Liver (tissue), 9 donors: Measurements from ENCODE around the gene RAP1B. TPM values are rescaled to one million over a fixed set of nuclear protein-coding genes. Genes with fewer than 3 reads are reported as not detected.

Experiments
- DNase-seq: peaks from one replicate; pipeline ENCODE4 v3.0.0-alpha.2; 2017; ENCODE audit warnings: low spot score
- H3K27ac ChIP-seq, 2 donors: one replicate each; pipeline ENCODE4 v1.7.0; 2013; ENCODE audit warnings: inconsistent platforms in 2 of 2, low read length in 2 of 2, control low read depth in 1 of 2, low read depth in 1 of 2, mild to moderate bottlenecking in 1 of 2
- H3K27me3 ChIP-seq, 4 donors: one replicate each; pipeline versions ENCODE4 v1.6.1 to v1.7.0; 2013; ENCODE audit warnings: low read length in 3 of 4, inconsistent platforms in 1 of 4, mild to moderate bottlenecking in 1 of 4, moderate library complexity in 1 of 4; ENCODE audit not compliant: control insufficient read depth in 4 of 4, insufficient read depth in 4 of 4
- H3K36me3 ChIP-seq, 4 donors: one replicate each; pipeline versions ENCODE4 v1.6.1 to v1.7.0; 2013; ENCODE audit warnings: low read length in 3 of 4, mild to moderate bottlenecking in 3 of 4, low read depth in 1 of 4, moderate library complexity in 1 of 4; ENCODE audit not compliant: control insufficient read depth in 4 of 4, insufficient read depth in 3 of 4
- H3K4me1 ChIP-seq, 4 donors: one replicate each; pipeline versions ENCODE4 v1.6.1 to v1.7.0; 2013; ENCODE audit warnings: low read length in 3 of 4, mild to moderate bottlenecking in 3 of 4, moderate library complexity in 1 of 4; ENCODE audit not compliant: control insufficient read depth in 4 of 4, insufficient read depth in 4 of 4
- H3K4me3 ChIP-seq, 3 donors: one replicate each; pipeline versions ENCODE4 v1.6.1 to v1.7.0; 2013; ENCODE audit warnings: low read length in 3 of 3, control low read depth in 1 of 3, low read depth in 1 of 3, mild to moderate bottlenecking in 1 of 3
- H3K9ac ChIP-seq, 2 donors: one replicate each; pipeline ENCODE4 v1.7.0; 2013; ENCODE audit warnings: low read length in 2 of 2, mild to moderate bottlenecking in 2 of 2, moderate library complexity in 2 of 2, control low read depth in 1 of 2, low read depth in 1 of 2
- H3K9me3 ChIP-seq, 4 donors: one replicate each; pipeline versions ENCODE4 v1.6.1 to v1.7.0; 2013; ENCODE audit warnings: low read length in 3 of 4; ENCODE audit not compliant: control insufficient read depth in 4 of 4
- ATF3 ChIP-seq: IDR thresholded peaks from 2 replicates; pipeline ENCODE4 v1.6.1; 2016; ENCODE audit warnings: antibody characterized with exemption
- EGR1 ChIP-seq, 2 donors: IDR thresholded peaks; 2 replicates each; pipeline ENCODE4 v1.6.1; 2016 to 2018; ENCODE audit warnings: antibody characterized with exemption in 2 of 2, low read depth in 2 of 2
- FOXA1 ChIP-seq: IDR thresholded peaks from 2 replicates; pipeline ENCODE4 v1.6.1; 2016; ENCODE audit warnings: antibody characterized with exemption
- FOXA2 ChIP-seq: IDR thresholded peaks from 2 replicates; pipeline ENCODE4 v1.6.1; 2016; ENCODE audit warnings: antibody characterized with exemption
- GABPA ChIP-seq, 2 donors: IDR thresholded peaks in 1 of 2; conservative IDR thresholded peaks in 1 of 2; 2 replicates each; pipeline ENCODE4 v1.6.1; 2016; ENCODE audit warnings: antibody characterized with exemption in 2 of 2, mild to moderate bottlenecking in 1 of 2, moderate library complexity in 1 of 2
- HNF4A ChIP-seq, 2 donors: conservative IDR thresholded peaks; 2 replicates each; pipeline ENCODE4 v1.6.1; 2016; ENCODE audit warnings: antibody characterized with exemption in 2 of 2, mild to moderate bottlenecking in 2 of 2
- HNF4G ChIP-seq: IDR thresholded peaks from 2 replicates; pipeline ENCODE4 v1.6.1; 2016; ENCODE audit warnings: antibody characterized with exemption
- JUND ChIP-seq, 2 donors: IDR thresholded peaks; 2 replicates each; pipeline ENCODE4 v1.6.1; 2016; ENCODE audit warnings: antibody characterized with exemption in 2 of 2
- MAX ChIP-seq: IDR thresholded peaks from 2 replicates; pipeline ENCODE4 v1.6.1; 2016; ENCODE audit warnings: antibody characterized with exemption
- NR2F2 ChIP-seq: IDR thresholded peaks from 2 replicates; pipeline ENCODE4 v1.6.1; 2016; ENCODE audit warnings: antibody characterized with exemption
- RAD21 ChIP-seq, 2 donors: IDR thresholded peaks; 2 replicates each; pipeline ENCODE4 v1.6.1; 2016; ENCODE audit warnings: antibody characterized with exemption in 2 of 2, mild to moderate bottlenecking in 2 of 2
- RXRA ChIP-seq, 2 donors: IDR thresholded peaks; 2 replicates each; pipeline ENCODE4 v1.6.1; 2017 to 2018; ENCODE audit warnings: antibody characterized with exemption in 2 of 2, mild to moderate bottlenecking in 1 of 2
- SP1 ChIP-seq: IDR thresholded peaks from 2 replicates; pipeline ENCODE4 v1.6.1; 2018; ENCODE audit warnings: antibody characterized with exemption, mild to moderate bottlenecking
- TAF1 ChIP-seq: conservative IDR thresholded peaks from 2 replicates; pipeline ENCODE4 v1.6.1; 2016; ENCODE audit warnings: antibody characterized with exemption, mild to moderate bottlenecking
- YY1 ChIP-seq: IDR thresholded peaks from 2 replicates; pipeline ENCODE4 v1.6.1; 2016; ENCODE audit warnings: antibody characterized with exemption, mild to moderate bottlenecking
- ZBTB33 ChIP-seq: IDR thresholded peaks from 2 replicates; pipeline ENCODE4 v1.6.1; 2016; ENCODE audit warnings: antibody characterized with exemption
- WGBS: extraction: QIAGEN DNeasy Blood & Tissue Kit; methylation state at CpG from one replicate; pipeline ENCODE4 v1.1.7; 2013; 5-methylcytosine and 5-hydroxymethylcytosine counted together
- polyA plus RNA-seq, 2 donors: library from polyadenylated mRNA; stranded (reverse) in 1 of 2; unstranded in 1 of 2; fragments of 200-250 nt in 1 of 2; fragments of >200 nt in 1 of 2; fragmentation: Nextera tagmentation in 1 of 2; extraction: Ambion mirVana in 1 of 2; gene quantifications; one replicate each; pipeline versions ENCODE4 v1.2.1 to v1.2.3, GENCODE V29; 2013 to 2015
- total RNA-seq, 2 donors: library from RNA; depleted of rRNA; stranded (reverse); fragments of >200 nt; gene quantifications; one replicate each; pipeline ENCODE4 v1.2.3, GENCODE V29; 2014
- TF ChIP-seq, protein P1 (sequence below): fragments of 150-350 bp; IDR thresholded peaks from 2 replicates; pipeline ENCODE4 v1.5.1; 2017; ENCODE audit warnings: improper control_type of control experiment, low read depth, low read length; ENCODE audit not compliant: missing input control
- donor health status: healthy.
- donor health status: healthy.
- donor health status: healthy.
- donor health status: healthy.
- donor health status: healthy.

The RAP1B gene
- total and polyA plus RNA-seq, 4 donors, result 56.2 to 123 (median 72.4) TPM

DNA sequence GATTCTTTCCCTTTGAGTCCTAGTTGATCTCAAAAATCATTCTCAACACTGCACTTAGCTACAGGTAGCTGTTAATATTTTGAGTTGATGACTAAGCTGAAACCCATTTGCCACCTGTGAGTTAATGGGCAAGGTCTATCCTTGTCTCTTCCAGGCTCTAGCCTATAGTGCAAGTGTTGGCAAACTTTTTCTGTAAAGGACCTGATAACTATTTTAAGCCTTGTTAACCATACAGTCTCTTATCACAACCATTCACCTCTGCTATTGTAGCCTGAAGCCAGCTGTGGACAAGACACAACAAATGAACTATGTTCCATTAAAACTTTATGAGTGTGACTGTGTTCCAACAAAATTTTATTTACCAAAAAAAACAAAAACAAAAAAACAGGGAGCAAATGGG is 19.4 kb downstream of the RAP1B start:
- Histone ChIP-seq H3K36me3 (peaks cover 4 to 12% (median 10%) of the 10 kb centered on the region in 4 donors), H3K4me3 (no peak overlapping the region), H3K9me3 (peaks cover 0 to 4% (median 4%) of the 10 kb centered on the region in 4 donors), H3K27me3 (no peaks in the 10 kb centered on the region), H3K9ac (no peak overlapping the region), H3K27ac (peak overlapping the region in 1 of 2 donors; percentile 17), H3K4me1 (peaks cover 0 to 31% (median 9%) of the 10 kb centered on the region in 4 donors)
- no peak for DNase-seq
- TF ChIP-seq HNF4G, result no peak
- no peak for TF ChIP-seq RAD21 (IDR thresholded peaks at IDR 0.05)
- no peak for TF ChIP-seq YY1
- no peak for TF ChIP-seq NR2F2
- no peak for TF ChIP-seq RXRA (IDR thresholded peaks at IDR 0.05)
- TF ChIP-seq GABPA (IDR thresholded peaks at IDR 0.05 in 1 of 2, conservative IDR thresholded peaks at IDR 0.05 in 1 of 2), result no peak
- TF ChIP-seq ATF3, result no peak

DNA sequence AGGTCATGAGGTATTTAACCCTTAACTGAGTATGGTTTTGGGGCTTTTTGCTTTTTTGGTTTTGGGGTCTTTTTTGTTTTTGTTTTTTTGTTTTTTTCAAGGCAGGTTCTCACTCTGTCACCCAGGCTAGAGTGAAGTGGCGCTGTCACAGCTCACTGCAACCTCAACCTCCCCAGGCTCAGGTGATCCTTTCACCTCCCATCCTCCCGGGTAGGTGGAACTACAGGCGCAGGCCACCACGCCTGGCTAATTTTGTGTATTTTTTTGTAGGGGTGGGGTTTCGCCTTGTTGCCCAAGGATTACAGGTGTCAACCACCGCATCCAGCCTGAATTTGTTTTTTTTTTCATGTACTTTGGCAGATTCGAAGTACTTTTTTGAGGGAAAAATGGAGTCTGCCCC is 19.9 kb downstream of the RAP1B start:
- Histone ChIP-seq H3K9ac (no peak overlapping the region), H3K27me3 (no peaks in the 10 kb centered on the region), H3K4me1 (peaks cover 2 to 31% (median 9%) of the 10 kb centered on the region in 4 donors), H3K4me3 (no peak overlapping the region), H3K9me3 (peaks cover 0 to 4% (median 4%) of the 10 kb centered on the region in 4 donors), H3K27ac (peak overlapping the region in 1 of 2 donors; percentile 17), H3K36me3 (peaks cover 4 to 12% (median 10%) of the 10 kb centered on the region in 4 donors)
- DNase-seq, result no peak
- TF ChIP-seq TAF1, result no peak
- TF ChIP-seq FOXA1, result no peak
- TF ChIP-seq, protein P1, sequence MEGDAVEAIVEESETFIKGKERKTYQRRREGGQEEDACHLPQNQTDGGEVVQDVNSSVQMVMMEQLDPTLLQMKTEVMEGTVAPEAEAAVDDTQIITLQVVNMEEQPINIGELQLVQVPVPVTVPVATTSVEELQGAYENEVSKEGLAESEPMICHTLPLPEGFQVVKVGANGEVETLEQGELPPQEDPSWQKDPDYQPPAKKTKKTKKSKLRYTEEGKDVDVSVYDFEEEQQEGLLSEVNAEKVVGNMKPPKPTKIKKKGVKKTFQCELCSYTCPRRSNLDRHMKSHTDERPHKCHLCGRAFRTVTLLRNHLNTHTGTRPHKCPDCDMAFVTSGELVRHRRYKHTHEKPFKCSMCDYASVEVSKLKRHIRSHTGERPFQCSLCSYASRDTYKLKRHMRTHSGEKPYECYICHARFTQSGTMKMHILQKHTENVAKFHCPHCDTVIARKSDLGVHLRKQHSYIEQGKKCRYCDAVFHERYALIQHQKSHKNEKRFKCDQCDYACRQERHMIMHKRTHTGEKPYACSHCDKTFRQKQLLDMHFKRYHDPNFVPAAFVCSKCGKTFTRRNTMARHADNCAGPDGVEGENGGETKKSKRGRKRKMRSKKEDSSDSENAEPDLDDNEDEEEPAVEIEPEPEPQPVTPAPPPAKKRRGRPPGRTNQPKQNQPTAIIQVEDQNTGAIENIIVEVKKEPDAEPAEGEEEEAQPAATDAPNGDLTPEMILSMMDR, result no peak
- no peak for TF ChIP-seq NR2F2
- TF ChIP-seq MAX, result no peak
- no peak for TF ChIP-seq HNF4A (conservative IDR thresholded peaks at IDR 0.05)
- TF ChIP-seq FOXA2, result no peak
- 96% methylated on average over 7 of the region's 7 CpGs for WGBS

GRCh38 chr12:68631227-68631626 is 20.5 kb downstream of the RAP1B start:
- Histone ChIP-seq H3K27me3 (no peaks in the 10 kb centered on the region), H3K27ac (no peak overlapping the region), H3K36me3 (peaks cover 4 to 12% (median 10%) of the 10 kb centered on the region in 4 donors), H3K9me3 (peaks cover 0 to 4% (median 4%) of the 10 kb centered on the region in 4 donors), H3K4me1 (peaks cover 5 to 31% (median 11%) of the 10 kb centered on the region in 4 donors), H3K9ac (no peak overlapping the region), H3K4me3 (no peak overlapping the region)
- 84% methylated on average over 3 of the region's 3 CpGs for WGBS
- no peak for DNase-seq
- TF ChIP-seq ATF3 (no peak), RXRA (IDR thresholded peaks at IDR 0.05) (no peak), YY1 (no peak), EGR1 (IDR thresholded peaks at IDR 0.05; ENCODE audit: low read depth in 2 of 2) (no peak), TAF1 (no peak), HNF4G (no peak), HNF4A (conservative IDR thresholded peaks at IDR 0.05) (no peak), GABPA (IDR thresholded peaks at IDR 0.05 in 1 of 2, conservative IDR thresholded peaks at IDR 0.05 in 1 of 2) (no peak), NR2F2 (no peak), SP1 (no peak), JUND (IDR thresholded peaks at IDR 0.05) (no peak), ZBTB33 (no peak), FOXA1 (no peak)
- TF ChIP-seq, protein P1, result no peak
